ENCODE results near the gene ECI1. TPM values are rescaled to one million over a fixed set of nuclear protein-coding genes. Genes with fewer than 3 reads are reported as not detected.
"Not testable (repeated sequence)": the region's sequence is repeated elsewhere in the genome, so short reads cannot be mapped to it uniquely, and the experiment has no call there.

ECI1 gene
- total RNA-seq, 1 experiment from 2014 or later: 52.9 TPM

- in situ Hi-C loops (cut with HindIII; ENCODE audit: low sequenced_read_pairs); DNase-seq (ENCODE audit: low spot score): not testable (repeated sequence)
These were observed 11.6 kb upstream of the ECI1 start for GRCh38 chr16:2263026-2263425.

- DNase-seq (ENCODE audit: low spot score): no peak
- in situ Hi-C loops (cut with HindIII; ENCODE audit: low sequenced_read_pairs): no loop called here
These were observed 8.9 kb upstream of the ECI1 start for GRCh38 chr16:2260250-2260649.

- in situ Hi-C loops (cut with HindIII; ENCODE audit: low sequenced_read_pairs); DNase-seq (ENCODE audit: low spot score): not testable (repeated sequence)
These were observed 7.1 kb upstream of the ECI1 start for GRCh38 chr16:2258530-2258929.

DNA sequence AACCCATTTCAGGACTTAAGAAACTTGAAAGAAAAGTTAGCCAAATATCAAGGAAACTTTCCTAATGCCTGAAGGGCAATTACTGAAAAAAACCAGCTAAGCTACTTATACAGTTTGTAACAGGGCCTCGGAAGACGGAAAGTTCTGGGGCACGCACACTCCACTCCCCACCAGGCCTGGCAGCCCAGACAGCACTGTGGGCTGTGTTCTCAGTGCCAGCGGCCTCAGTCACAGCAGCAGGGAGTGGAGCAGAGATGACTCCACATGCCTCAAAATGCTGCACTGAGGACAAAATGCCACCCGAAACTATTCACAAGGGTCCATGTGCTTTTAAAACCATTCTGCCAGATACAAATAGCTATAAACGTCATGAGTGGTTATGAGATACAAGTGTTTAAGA lies 6.3 kb upstream of the ECI1 start:
- in situ Hi-C loops (cut with HindIII; ENCODE audit: low sequenced_read_pairs): no loop called here

DNA sequence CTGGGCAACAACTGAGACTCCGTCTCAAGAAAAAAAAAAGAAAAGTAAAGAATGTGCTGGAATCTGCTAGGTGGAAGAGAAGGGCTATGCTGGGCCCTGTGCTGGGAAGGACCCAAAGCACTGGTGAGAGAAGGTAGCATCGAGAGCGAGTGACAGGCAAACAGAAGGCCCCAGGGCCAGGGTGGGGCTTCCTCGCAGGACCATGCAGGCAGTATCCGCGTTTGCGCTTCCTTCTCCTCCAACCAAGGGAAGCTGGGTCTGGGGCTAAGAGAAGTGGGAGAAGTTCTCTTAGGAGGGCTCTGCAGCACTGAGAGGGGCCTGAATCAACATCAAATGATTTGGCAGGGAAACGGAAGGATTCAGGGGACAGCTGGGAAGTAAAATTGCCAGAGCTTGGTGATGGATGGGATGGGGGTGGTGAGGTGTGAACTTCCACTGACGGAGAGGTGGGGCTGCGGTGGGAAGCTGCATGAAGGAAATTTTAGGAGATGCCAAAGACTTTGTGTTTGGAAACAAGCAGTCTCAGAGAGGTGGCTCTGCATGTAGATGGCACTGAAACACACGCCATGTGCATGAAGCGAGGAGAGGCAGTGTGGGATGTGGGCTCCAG lies 5.2 kb upstream of the ECI1 start:
- DNase-seq (ENCODE audit: low spot score): no peak
- in situ Hi-C loops (cut with HindIII; ENCODE audit: low sequenced_read_pairs): no loop called here

More for the DNA sequence above, 6.3 kb upstream of the ECI1 start:
- DNase-seq (ENCODE audit: low spot score): no peak

DNA sequence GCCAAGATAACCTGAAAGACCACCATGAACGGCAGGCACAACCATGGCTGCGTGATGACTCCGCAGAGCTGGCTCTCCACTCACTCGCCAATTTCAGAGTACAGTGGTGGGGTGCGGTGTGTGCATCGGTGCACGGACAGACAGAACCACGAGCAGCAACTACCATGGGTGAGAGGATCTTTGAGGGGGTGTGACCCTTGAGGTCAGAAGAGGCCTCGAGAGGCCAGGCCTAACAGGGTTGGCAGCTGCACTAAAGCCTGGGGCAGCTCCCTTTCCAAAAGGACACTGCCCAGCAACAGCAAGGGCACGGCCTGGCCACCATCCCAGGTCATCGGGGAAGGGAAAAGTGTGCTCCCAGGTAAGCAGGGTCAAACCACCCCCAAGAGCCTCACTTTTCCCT lies 1.9 kb upstream of the ECI1 start:
- in situ Hi-C loops (cut with HindIII; ENCODE audit: low sequenced_read_pairs): no loop called here
- no peak for DNase-seq (ENCODE audit: low spot score)

GRCh38 chr16:2252806-2253148 lies 1.4 kb upstream of the ECI1 start:
- in situ Hi-C loops (cut with HindIII; ENCODE audit: low sequenced_read_pairs): no loop called here

DNA sequence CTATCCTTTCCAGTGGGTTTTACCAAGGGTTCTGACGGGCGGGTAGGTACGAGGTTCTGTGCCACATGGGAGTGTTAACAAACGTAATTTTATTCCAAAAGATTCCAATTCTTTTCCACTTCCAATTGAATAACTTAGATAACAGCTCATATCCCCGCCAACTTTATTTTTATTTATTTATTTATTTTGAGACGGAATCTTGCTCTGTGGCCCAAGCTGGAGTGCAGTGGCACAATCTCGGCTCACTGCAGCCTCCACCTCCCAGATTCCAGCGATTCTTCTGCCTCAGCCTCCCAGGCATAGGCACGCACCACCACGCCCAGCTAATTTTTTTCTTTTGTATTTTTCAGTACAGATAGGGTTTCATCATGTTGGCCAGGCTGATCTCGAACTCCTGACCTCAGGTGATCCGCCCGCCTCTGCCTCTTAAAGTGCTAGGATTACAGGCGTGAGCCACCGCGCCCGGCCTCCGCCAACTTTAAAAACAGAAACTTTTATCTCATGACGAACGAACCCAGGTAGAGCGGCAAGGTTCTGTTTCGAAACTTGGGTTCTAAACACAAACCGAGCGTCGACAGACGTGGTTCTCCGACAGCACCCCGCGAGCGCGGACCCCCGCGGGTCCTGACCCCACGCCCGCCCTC lies 613 bp downstream of the ECI1 start:
- in situ Hi-C loops (cut with HindIII; ENCODE audit: low sequenced_read_pairs): no loop called here
- DNase-seq (ENCODE audit: low spot score): peak; percentile 15

More at GRCh38 chr16:2252806-2253148, 1.4 kb upstream of the ECI1 start:
- DNase-seq (ENCODE audit: low spot score): no peak

- no peak for DNase-seq (ENCODE audit: low spot score)
- in situ Hi-C loops (cut with HindIII; ENCODE audit: low sequenced_read_pairs): no loop called here
These were observed 5.0 kb downstream of the ECI1 start for GRCh38 chr16:2246301-2246885.

GRCh38 chr16:2244926-2245795 lies 6.2 kb downstream of the ECI1 start:
- DNase-seq (ENCODE audit: low spot score): no peak
- in situ Hi-C loops (cut with HindIII; ENCODE audit: low sequenced_read_pairs): no loop called here

- in situ Hi-C loops (cut with HindIII; ENCODE audit: low sequenced_read_pairs): no loop called here
- DNase-seq (ENCODE audit: low spot score): no peak
These were observed 7.1 kb downstream of the ECI1 start for GRCh38 chr16:2244301-2244700.

DNA sequence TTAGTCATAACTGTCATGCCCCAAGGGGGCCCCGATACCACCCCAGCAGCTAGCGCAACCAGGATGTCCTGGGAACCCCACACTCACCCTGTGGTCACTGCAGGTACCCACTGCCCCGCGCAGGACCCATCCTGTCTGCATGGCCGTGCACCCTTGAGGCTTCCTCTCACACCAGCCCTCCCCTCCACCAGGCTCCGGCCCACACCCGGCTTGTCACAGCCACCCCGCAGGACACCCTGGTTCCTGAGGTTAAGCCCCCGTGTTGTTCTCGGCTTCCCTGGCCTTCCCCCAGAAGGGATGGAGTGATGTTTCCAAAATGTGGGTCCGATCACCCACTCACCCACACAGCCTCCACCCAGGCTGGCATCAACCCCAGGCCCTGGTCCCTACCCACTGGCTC lies 7.6 kb downstream of the ECI1 start:
- in situ Hi-C loops (cut with HindIII; ENCODE audit: low sequenced_read_pairs): no loop called here
- no peak for DNase-seq (ENCODE audit: low spot score)

DNA sequence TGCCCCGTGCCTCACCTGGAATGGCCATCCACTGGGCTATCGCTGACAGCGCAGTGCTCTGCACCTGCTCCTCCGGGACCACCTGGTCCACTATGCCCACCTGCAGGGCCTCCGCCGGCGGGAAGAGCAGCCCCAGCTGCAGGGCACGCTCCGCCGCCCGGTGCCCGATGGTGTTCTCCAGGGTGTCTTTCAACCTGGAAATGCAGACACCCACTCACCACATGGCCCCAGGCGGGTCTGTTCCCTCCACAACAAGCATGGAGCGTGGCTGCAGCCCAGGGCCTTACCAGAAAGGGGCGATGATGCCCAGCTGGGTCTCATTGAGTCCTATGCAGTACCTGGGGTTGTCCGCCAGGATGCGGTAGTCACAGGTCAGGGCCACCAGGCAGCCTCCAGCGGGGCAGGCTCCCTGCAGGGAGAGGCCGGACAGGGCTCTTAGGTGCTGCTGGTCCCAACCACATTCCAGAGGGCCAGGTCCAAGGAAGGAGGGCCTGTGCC lies 8.3 kb downstream of the ECI1 start:
- in situ Hi-C loops (cut with HindIII; ENCODE audit: low sequenced_read_pairs): no loop called here
- DNase-seq (ENCODE audit: low spot score): no peak

GRCh38 chr16:2242598-2242997 lies 8.8 kb downstream of the ECI1 start:
- DNase-seq (ENCODE audit: low spot score): no peak
- in situ Hi-C loops (cut with HindIII; ENCODE audit: low sequenced_read_pairs): no loop called here

DNA sequence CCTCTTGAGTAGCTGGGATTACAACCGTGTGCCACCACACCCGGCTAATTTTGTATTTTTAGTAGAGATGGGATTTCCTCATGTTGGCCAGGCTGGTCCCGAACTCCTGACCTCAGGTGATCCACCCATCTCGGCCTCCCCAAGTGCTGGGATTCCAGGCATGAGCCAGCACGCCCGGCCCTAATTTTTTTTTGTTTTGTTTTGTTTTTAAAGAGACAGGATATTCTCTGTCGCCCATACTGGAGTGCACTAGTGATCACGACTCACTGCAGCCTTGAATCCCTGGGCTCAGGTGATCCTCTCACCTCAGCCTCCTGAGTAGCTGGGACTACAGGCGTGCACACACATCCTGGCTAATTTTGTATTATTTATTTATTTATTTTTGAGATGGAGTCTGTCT lies 11.1 kb downstream of the ECI1 start:
- in situ Hi-C loops (cut with HindIII; ENCODE audit: low sequenced_read_pairs); DNase-seq (ENCODE audit: low spot score): not testable (repeated sequence)

- DNase-seq (ENCODE audit: low spot score): no peak
- in situ Hi-C loops (cut with HindIII; ENCODE audit: low sequenced_read_pairs): no loop called here
These were observed 12.3 kb downstream of the ECI1 start for GRCh38 chr16:2238838-2239675.

- in situ Hi-C loops (cut with HindIII; ENCODE audit: low sequenced_read_pairs): no loop called here
- DNase-seq (ENCODE audit: low spot score): no peak
These were observed 13.1 kb downstream of the ECI1 start for GRCh38 chr16:2238150-2238837.

- no peak for DNase-seq (ENCODE audit: low spot score)
- in situ Hi-C loops (cut with HindIII; ENCODE audit: low sequenced_read_pairs): no loop called here
These were observed 13.8 kb downstream of the ECI1 start for GRCh38 chr16:2237493-2238149.

Data from G401 (cell line).